ENCODE measurements around the gene CTSH.

The CTSH gene

DNA sequence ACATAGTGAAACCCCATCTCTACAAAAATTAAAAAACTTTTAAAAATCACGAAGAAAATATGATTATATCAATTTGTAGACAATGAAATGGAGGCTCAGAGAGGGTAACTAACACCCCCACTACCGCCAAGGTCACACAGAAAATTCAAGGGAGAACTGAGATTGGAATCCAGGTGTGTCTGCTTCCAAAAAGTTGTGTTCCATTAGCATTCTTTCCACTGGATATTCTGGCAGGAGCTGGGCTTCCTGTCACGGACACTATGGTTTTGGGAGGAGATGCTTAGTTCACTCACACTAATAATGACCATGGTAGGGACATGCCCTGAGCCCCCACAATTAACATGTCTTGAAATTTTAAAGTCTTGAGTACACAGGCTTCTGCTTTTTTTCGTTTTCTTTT, 28.8 kb downstream of the CTSH start:
- no peaks in the 10 kb centered on the region for H3K9me3 ChIP-seq (ENCODE audit: control insufficient read depth, insufficient read depth, low read depth, low read length)
- H3K36me3 ChIP-seq (ENCODE audit: control insufficient read depth, insufficient read depth, low read length): peaks cover 48% of the 10 kb centered on the region
- H3K4me1 ChIP-seq (ENCODE audit: control insufficient read depth, insufficient read depth, low read length): no peaks in the 10 kb centered on the region
- no peaks in the 10 kb centered on the region for H3K27me3 ChIP-seq (ENCODE audit: control insufficient read depth, insufficient read depth, low read length)
- H3K27ac ChIP-seq (ENCODE audit: low read depth, low read length): no peak overlapping the region
- no peak overlapping the region for H3K9ac ChIP-seq (ENCODE audit: low read length)
- no peak overlapping the region for H3K4me3 ChIP-seq (ENCODE audit: low read depth, low read length)

DNA sequence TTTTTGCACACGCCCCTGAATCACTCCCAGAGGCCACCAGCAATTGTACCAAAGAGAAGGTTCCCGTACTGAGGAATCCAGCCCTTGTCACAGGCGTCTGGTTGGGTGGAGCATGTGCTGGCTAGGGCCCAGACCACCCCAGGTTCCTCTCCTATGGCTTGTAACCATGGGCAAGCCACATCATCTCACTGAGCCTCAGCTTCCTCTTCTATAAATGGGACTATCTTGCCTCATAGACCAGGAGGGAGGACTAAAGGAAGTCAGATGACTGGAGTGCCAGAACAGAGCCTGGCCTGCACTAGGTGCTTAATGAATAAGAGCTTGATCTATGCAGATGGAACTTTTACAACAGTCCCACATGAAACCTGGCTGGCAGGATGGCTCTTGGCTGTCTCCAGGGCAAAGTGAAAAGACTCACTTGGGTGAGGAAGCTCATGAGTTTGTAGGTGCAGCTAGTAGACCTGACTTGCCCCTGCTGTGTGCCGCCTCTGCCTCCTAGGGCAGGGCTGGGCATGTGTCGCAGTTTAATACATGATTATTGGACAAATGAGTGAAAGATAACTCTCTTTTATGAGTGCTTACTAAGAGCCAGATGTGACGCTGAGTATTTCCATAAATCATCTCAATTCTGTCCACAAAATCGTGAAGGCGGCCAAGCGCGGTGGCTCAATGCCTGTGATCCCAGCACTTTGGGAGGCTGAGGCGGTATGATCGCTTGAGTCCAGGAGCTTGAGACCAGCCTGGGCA, 29.3 kb downstream of the CTSH start:
- Histone ChIP-seq H3K27ac (ENCODE audit: low read depth, low read length) (no peak overlapping the region), H3K27me3 (ENCODE audit: control insufficient read depth, insufficient read depth, low read length) (no peaks in the 10 kb centered on the region), H3K9me3 (ENCODE audit: control insufficient read depth, insufficient read depth, low read depth, low read length) (no peaks in the 10 kb centered on the region), H3K4me3 (ENCODE audit: low read depth, low read length) (no peak overlapping the region), H3K4me1 (ENCODE audit: control insufficient read depth, insufficient read depth, low read length) (no peaks in the 10 kb centered on the region), H3K9ac (ENCODE audit: low read length) (no peak overlapping the region), H3K36me3 (ENCODE audit: control insufficient read depth, insufficient read depth, low read length) (peaks cover 51% of the 10 kb centered on the region)

DNA sequence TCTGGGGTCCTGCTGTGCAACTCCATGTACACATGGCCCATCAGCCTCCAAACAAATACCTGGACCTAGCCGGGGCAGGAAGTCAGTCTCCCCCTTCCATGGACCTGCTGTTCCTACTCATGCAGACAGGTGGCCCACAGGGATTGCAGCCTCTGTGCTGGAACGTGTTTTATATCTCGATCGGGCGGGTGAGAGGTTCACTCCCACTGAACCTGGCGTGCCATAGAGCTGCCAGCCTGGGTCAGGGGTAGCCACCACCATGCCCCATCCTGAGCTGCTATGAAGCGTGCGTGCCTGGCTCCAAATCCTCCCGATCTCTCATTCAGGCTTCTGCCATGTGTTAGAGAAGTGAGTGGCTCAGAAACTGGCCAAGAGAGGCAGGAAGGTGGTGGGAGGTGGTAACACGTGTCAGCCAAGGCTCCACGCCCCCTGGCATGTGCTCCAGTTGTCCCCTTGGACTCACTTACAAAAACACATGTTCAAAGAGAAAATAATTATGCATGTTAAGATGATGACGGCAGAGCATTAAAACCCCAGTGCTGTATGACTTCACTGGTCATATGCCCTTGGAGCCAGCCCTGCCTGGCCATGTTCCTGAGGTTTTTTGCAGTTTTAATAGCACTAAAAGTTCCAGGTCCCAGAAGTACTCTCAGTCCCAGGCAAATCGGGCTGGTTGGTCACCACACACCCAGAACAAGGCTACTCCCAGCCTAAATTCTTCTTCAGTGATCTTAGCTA, 30.6 kb downstream of the CTSH start:
- H3K36me3 ChIP-seq (ENCODE audit: control insufficient read depth, insufficient read depth, low read length): peaks cover 50% of the 10 kb centered on the region
- H3K27me3 ChIP-seq (ENCODE audit: control insufficient read depth, insufficient read depth, low read length): no peaks in the 10 kb centered on the region
- H3K9ac ChIP-seq (ENCODE audit: low read length): no peak overlapping the region
- no peaks in the 10 kb centered on the region for H3K9me3 ChIP-seq (ENCODE audit: control insufficient read depth, insufficient read depth, low read depth, low read length)
- 0 out of 2 replicates have a peak, but pooled peaks cover 3% of the 10 kb centered on the region for H3K4me1 ChIP-seq (ENCODE audit: control insufficient read depth, insufficient read depth, low read length)
- H3K4me3 ChIP-seq (ENCODE audit: low read depth, low read length): no peak overlapping the region
- no peak overlapping the region for H3K27ac ChIP-seq (ENCODE audit: low read depth, low read length)

DNA sequence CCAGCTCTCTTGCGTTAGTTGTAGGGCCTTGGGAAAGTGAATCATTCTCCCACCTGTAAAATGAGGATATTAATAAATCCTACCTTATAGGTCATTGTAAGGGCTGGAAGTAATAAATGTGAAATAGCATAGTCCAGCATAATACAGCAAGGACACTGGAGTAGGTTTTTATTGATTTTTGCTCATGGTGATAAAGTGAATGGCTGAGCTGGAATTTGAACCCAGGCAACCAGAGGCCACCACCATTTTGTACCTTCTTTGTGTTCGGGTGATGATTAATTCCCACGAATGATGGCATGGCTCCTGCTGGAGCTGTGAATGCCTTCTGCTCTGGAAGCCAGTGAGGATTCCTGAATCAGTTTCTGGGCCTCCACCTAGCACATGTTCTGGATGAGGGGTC, 31.8 kb downstream of the CTSH start:
- no peak overlapping the region for H3K4me3 ChIP-seq (ENCODE audit: low read depth, low read length)
- no peaks in the 10 kb centered on the region for H3K27me3 ChIP-seq (ENCODE audit: control insufficient read depth, insufficient read depth, low read length)
- no peaks in the 10 kb centered on the region for H3K9me3 ChIP-seq (ENCODE audit: control insufficient read depth, insufficient read depth, low read depth, low read length)
- 0 out of 2 replicates have a peak, but pooled peaks cover 3% of the 10 kb centered on the region for H3K4me1 ChIP-seq (ENCODE audit: control insufficient read depth, insufficient read depth, low read length)
- H3K9ac ChIP-seq (ENCODE audit: low read length): no peak overlapping the region
- no peak overlapping the region for H3K27ac ChIP-seq (ENCODE audit: low read depth, low read length)
- H3K36me3 ChIP-seq (ENCODE audit: control insufficient read depth, insufficient read depth, low read length): peaks cover 52% of the 10 kb centered on the region

DNA sequence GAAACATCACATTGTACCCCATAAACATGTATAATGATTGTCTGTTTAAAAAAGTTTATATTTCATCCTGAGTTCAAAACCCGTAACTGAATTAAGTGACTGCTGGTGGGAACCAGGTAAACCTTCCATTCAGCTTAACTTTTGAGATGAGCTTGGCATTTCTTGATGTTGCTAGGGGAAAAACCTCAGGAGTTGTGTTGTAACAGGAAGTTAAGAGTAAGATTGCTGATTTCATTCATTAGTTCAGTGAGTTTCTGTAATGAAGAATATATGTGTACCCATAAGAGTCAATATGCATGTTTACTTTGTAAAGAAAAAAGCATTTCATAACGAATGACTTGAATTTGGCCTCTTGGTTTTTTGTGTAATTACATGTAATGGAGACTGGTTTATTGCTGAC, 32.5 kb downstream of the CTSH start:
- Histone ChIP-seq H3K4me1 (ENCODE audit: control insufficient read depth, insufficient read depth, low read length) (peaks cover 5% of the 10 kb centered on the region), H3K27ac (ENCODE audit: low read depth, low read length) (no peak overlapping the region), H3K27me3 (ENCODE audit: control insufficient read depth, insufficient read depth, low read length) (no peaks in the 10 kb centered on the region), H3K9ac (ENCODE audit: low read length) (no peak overlapping the region), H3K4me3 (ENCODE audit: low read depth, low read length) (no peak overlapping the region), H3K9me3 (ENCODE audit: control insufficient read depth, insufficient read depth, low read depth, low read length) (no peaks in the 10 kb centered on the region), H3K36me3 (ENCODE audit: control insufficient read depth, insufficient read depth, low read length) (peaks cover 52% of the 10 kb centered on the region)

DNA sequence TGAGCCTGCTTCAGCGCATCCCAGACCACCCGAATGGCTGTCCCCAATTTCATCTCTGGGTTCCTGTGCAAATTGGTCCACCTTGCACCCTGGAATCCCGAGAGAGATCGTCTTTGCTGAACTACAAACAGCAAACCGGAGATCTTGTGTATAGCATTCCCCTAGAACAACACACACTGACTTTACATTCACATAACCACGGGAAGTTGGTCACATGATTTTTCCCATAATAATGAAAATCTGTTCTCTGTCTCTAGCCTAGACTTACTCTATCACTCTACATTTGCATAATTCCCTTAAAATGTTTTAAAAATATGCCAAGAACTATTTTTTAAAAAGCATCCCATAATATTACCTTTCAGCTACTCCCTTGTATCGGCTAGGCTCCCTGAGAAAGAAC, 34.6 kb downstream of the CTSH start:
- Histone ChIP-seq H3K4me1 (ENCODE audit: control insufficient read depth, insufficient read depth, low read length) (peaks cover 8% of the 10 kb centered on the region), H3K9ac (ENCODE audit: low read length) (no peak overlapping the region), H3K4me3 (ENCODE audit: low read depth, low read length) (no peak overlapping the region), H3K36me3 (ENCODE audit: control insufficient read depth, insufficient read depth, low read length) (peaks cover 63% of the 10 kb centered on the region), H3K9me3 (ENCODE audit: control insufficient read depth, insufficient read depth, low read depth, low read length) (no peaks in the 10 kb centered on the region), H3K27me3 (ENCODE audit: control insufficient read depth, insufficient read depth, low read length) (no peaks in the 10 kb centered on the region), H3K27ac (ENCODE audit: low read depth, low read length) (no peak overlapping the region)

DNA sequence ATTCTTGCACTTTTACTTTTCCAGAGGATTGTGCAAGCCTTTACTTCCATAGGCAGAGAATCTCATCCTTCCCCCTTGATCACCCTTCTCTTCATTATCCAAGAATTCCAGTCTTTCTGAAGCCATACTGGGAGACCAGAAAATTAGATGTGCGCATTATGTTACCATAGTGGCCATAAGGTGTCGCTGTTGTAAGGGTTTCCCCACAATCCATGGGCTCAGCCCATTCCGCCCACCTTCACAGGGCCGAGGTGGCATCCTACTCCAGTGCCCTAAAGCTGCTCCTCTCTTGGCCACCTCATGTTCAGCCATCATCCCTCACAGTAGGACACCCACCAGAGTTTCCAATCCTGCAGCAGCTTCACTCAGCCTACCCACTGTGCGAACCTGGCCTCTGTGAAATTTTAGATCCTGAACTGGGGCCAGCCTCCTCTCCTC, 35.0 kb downstream of the CTSH start:
- H3K27me3 ChIP-seq (ENCODE audit: control insufficient read depth, insufficient read depth, low read length): no peaks in the 10 kb centered on the region
- peaks cover 63% of the 10 kb centered on the region for H3K36me3 ChIP-seq (ENCODE audit: control insufficient read depth, insufficient read depth, low read length)
- no peak overlapping the region for H3K9ac ChIP-seq (ENCODE audit: low read length)
- H3K4me1 ChIP-seq (ENCODE audit: control insufficient read depth, insufficient read depth, low read length): peaks cover 8% of the 10 kb centered on the region
- H3K4me3 ChIP-seq (ENCODE audit: low read depth, low read length): no peak overlapping the region
- H3K27ac ChIP-seq (ENCODE audit: low read depth, low read length): no peak overlapping the region
- no peaks in the 10 kb centered on the region for H3K9me3 ChIP-seq (ENCODE audit: control insufficient read depth, insufficient read depth, low read depth, low read length)

DNA sequence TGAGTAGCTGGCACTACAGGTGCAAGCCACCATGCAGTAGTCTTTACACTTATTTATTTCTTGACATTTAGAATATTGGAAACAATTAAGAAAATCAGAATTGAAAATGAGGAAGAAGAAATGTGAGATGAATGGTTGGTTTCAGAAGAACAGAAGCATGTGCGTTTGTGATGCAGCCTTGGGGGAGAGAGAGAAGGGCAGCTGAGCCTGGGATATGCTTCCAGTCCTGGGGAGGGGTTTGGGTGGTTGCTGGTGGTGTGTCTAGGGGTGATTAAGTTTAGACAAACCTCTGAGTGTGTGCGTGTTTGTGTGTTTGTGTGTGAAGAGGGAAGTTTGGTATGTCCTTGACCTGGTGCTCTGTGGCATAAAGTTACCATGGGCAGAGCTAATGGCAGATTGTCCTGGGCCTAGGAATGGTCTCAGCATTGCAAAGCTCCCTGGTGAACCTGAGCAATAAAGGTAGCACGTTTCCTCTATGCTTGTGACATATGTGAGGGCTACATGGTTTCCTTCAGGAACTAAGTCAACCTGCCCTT, 35.6 kb downstream of the CTSH start:
- no peaks in the 10 kb centered on the region for H3K9me3 ChIP-seq (ENCODE audit: control insufficient read depth, insufficient read depth, low read depth, low read length)
- no peak overlapping the region for H3K9ac ChIP-seq (ENCODE audit: low read length)
- peaks cover 8% of the 10 kb centered on the region for H3K4me1 ChIP-seq (ENCODE audit: control insufficient read depth, insufficient read depth, low read length)
- peaks cover 66% of the 10 kb centered on the region for H3K36me3 ChIP-seq (ENCODE audit: control insufficient read depth, insufficient read depth, low read length)
- H3K27ac ChIP-seq (ENCODE audit: low read depth, low read length): no peak overlapping the region
- H3K27me3 ChIP-seq (ENCODE audit: control insufficient read depth, insufficient read depth, low read length): no peaks in the 10 kb centered on the region
- H3K4me3 ChIP-seq (ENCODE audit: low read depth, low read length): no peak overlapping the region

DNA sequence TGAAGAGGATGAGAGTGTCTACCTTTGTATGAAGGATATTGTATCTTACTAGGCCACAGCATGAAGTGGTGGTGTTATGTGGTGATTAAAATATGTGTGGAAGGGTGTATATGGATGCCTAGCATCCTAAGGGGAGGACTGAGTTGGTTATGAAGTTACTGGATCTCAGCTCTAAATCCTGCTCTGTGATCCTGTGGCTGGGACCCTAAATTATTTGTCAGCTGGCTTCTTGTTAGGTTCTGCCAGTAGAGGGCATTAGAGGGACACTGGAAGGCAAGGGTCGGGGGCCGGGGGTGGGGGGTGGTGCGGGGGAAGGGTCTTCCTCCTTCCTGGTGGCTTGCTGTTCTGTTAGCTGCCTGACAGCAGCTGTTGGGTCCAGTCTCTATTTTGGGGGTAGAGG, 37.3 kb downstream of the CTSH start:
- H3K27ac ChIP-seq (ENCODE audit: low read depth, low read length): no peak overlapping the region
- H3K36me3 ChIP-seq (ENCODE audit: control insufficient read depth, insufficient read depth, low read length): peaks cover 66% of the 10 kb centered on the region

DNA sequence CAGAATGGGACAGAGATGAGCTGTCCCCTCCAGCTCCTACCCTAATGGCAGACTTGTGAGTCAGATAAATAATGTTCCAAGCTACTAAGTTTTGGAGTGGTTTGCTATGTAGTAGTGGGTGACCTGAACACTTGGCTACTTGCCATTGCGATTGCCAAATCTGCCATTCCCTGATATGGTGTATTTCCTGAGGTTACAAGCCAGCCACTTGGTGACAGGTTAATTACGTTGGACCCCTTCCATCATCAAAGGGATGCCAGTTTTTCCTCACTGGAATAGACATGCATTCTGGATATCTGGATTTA, 38.6 kb downstream of the CTSH start:
- H3K27ac ChIP-seq (ENCODE audit: low read depth, low read length): no peak overlapping the region
- peaks cover 78% of the 10 kb centered on the region for H3K36me3 ChIP-seq (ENCODE audit: control insufficient read depth, insufficient read depth, low read length)
- no peak overlapping the region for H3K9ac ChIP-seq (ENCODE audit: low read length)

More for the DNA sequence above, 37.3 kb downstream of the CTSH start:
- no peak overlapping the region for H3K4me3 ChIP-seq (ENCODE audit: low read depth, low read length)
- no peak overlapping the region for H3K9ac ChIP-seq (ENCODE audit: low read length)
- H3K27me3 ChIP-seq (ENCODE audit: control insufficient read depth, insufficient read depth, low read length): no peaks in the 10 kb centered on the region
- peaks cover 8% of the 10 kb centered on the region for H3K4me1 ChIP-seq (ENCODE audit: control insufficient read depth, insufficient read depth, low read length)
- no peaks in the 10 kb centered on the region for H3K9me3 ChIP-seq (ENCODE audit: control insufficient read depth, insufficient read depth, low read depth, low read length)

DNA sequence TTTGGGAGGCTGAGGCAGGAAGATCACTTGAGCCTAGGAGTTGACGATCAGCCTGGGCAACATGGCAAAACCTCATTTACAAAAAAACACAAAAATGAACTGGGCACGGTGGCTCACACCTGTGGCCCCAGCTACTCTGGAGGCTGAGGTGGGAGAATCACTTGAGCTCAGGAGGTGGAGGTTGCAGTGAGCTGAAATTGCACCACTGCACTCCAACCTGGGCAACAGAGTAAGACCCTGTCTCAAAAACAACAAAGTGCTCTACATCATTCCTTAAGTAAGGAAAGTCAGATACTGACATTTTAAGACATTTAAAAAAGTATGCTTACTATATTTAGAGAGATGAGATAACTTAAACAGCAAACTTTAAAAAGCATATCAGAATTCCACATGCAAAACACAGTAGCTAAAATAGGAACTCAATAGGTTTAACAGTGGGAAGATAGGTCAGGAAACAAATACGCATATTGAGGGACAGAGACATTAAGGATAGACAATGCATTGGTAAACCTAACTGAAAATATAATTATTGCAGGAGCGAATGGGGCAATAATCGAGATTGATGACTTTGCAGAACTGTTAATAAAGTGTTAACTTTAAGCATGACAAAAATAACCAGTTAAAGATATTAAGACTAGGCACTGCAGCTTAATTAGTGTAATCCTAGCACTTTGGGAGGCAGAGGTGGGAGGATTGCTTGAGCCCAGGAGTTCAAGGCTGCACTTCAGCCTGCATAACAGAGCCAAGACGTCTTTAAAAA, 40.1 kb downstream of the CTSH start:
- Histone ChIP-seq H3K27me3 (ENCODE audit: control insufficient read depth, insufficient read depth, low read length) (no peaks in the 10 kb centered on the region), H3K4me1 (ENCODE audit: control insufficient read depth, insufficient read depth, low read length) (peaks cover 5% of the 10 kb centered on the region), H3K27ac (ENCODE audit: low read depth, low read length) (no peak overlapping the region), H3K36me3 (ENCODE audit: control insufficient read depth, insufficient read depth, low read length) (peaks cover 78% of the 10 kb centered on the region), H3K9ac (ENCODE audit: low read length) (no peak overlapping the region), H3K4me3 (ENCODE audit: low read depth, low read length) (no peak overlapping the region), H3K9me3 (ENCODE audit: control insufficient read depth, insufficient read depth, low read depth, low read length) (no peaks in the 10 kb centered on the region)

More for the DNA sequence above, 38.6 kb downstream of the CTSH start:
- no peak overlapping the region for H3K4me3 ChIP-seq (ENCODE audit: low read depth, low read length)
- H3K27me3 ChIP-seq (ENCODE audit: control insufficient read depth, insufficient read depth, low read length): no peaks in the 10 kb centered on the region
- no peaks in the 10 kb centered on the region for H3K9me3 ChIP-seq (ENCODE audit: control insufficient read depth, insufficient read depth, low read depth, low read length)
- H3K4me1 ChIP-seq (ENCODE audit: control insufficient read depth, insufficient read depth, low read length): peaks cover 8% of the 10 kb centered on the region

All from HUES6 (cell line).